Kasumi-1 (cell line): ENCODE measurements around the gene FBXL20.
"Not testable (repeated sequence)": the region's sequence is repeated elsewhere in the genome, so short reads cannot be mapped to it uniquely, and the experiment has no call there.

Source experiments
- DNase-seq, 2 experiments: peaks; one replicate each; lab custom pipeline; 2025; lab: John Stamatoyannopoulos, UW

FBXL20 gene

GRCh38 chr17:39328815-39329214 is 72.6 kb downstream of the FBXL20 start:
- DNase-seq, result no peak

GRCh38 chr17:39327109-39327508 is 74.3 kb downstream of the FBXL20 start:
- DNase-seq, result no peak

GRCh38 chr17:39325528-39326240 is 75.7 kb downstream of the FBXL20 start:
- DNase-seq, result peak; percentile 90 to 93

- no peak for DNase-seq
Observed at GRCh38 chr17:39318636-39319035, 82.8 kb downstream of the FBXL20 start.

GRCh38 chr17:39306509-39307212 is 94.8 kb downstream of the FBXL20 start:
- DNase-seq, result no peak

- no peak for DNase-seq
Observed at GRCh38 chr17:39305978-39306377, 95.4 kb downstream of the FBXL20 start.

- no peak for DNase-seq
Observed at GRCh38 chr17:39304188-39304587, 97.2 kb downstream of the FBXL20 start.

GRCh38 chr17:39294060-39294459 is 107.4 kb downstream of the FBXL20 start:
- no peak for DNase-seq

- DNase-seq, result not testable (repeated sequence)
Observed at GRCh38 chr17:39292546-39292945, 108.9 kb downstream of the FBXL20 start.

GRCh38 chr17:39286513-39286912 is 114.9 kb downstream of the FBXL20 start:
- not testable (repeated sequence) for DNase-seq

GRCh38 chr17:39284685-39285084 is 116.7 kb downstream of the FBXL20 start:
- DNase-seq, result no peak

- DNase-seq, result no peak
Observed at GRCh38 chr17:39283896-39284295, 117.5 kb downstream of the FBXL20 start.

GRCh38 chr17:39283098-39283497 is 118.3 kb downstream of the FBXL20 start:
- no peak for DNase-seq

GRCh38 chr17:39281806-39282205 is 119.6 kb downstream of the FBXL20 start:
- DNase-seq, result no peak

- DNase-seq, result not testable (repeated sequence)
Observed at GRCh38 chr17:39278246-39278645, 123.2 kb downstream of the FBXL20 start.

- no peak for DNase-seq
Observed at GRCh38 chr17:39277110-39277509, 124.3 kb downstream of the FBXL20 start.

GRCh38 chr17:39276113-39276512 is 125.3 kb downstream of the FBXL20 start:
- no peak for DNase-seq

- no peak for DNase-seq
Observed at GRCh38 chr17:39271546-39271945, 129.9 kb downstream of the FBXL20 start.

GRCh38 chr17:39270923-39271322 is 130.5 kb downstream of the FBXL20 start:
- peak; percentile 51 to 70 for DNase-seq

- no peak for DNase-seq
Observed at GRCh38 chr17:39264119-39264518, 137.3 kb downstream of the FBXL20 start.

GRCh38 chr17:39261286-39261685 is 140.1 kb downstream of the FBXL20 start:
- DNase-seq, result no peak

GRCh38 chr17:39252788-39253460 is 148.5 kb downstream of the FBXL20 start:
- DNase-seq, result no peak

- DNase-seq, result no peak
Observed at GRCh38 chr17:39251997-39252396, 149.4 kb downstream of the FBXL20 start.
